Fibroblast of lung (primary cell): ENCODE measurements around the gene CST9.
"Not testable (repeated sequence)": the region's sequence is repeated elsewhere in the genome, so short reads cannot be mapped to it uniquely, and the experiment has no call there.

Experiments used
- CTCF ChIP-seq, 2 donors: IDR thresholded peaks in 1 of 2; conservative IDR thresholded peaks in 1 of 2; 1 replicate in 1 of 2; 2 replicates in 1 of 2; pipeline ENCODE4 v1.5.1; 2011 to 2012; ENCODE audit warnings: low read length in 2 of 2, control low read depth in 1 of 2, inconsistent platforms in 1 of 2, low read depth in 1 of 2, mild to moderate bottlenecking in 1 of 2
- EZH2 ChIP-seq: IDR thresholded peaks from 2 replicates; pipeline ENCODE4 v1.5.1; 2012; ENCODE audit warnings: low read length, control low read depth, mild to moderate bottlenecking; ENCODE audit errors: missing control alignments

- not testable (repeated sequence) for TF ChIP-seq CTCF (conservative IDR thresholded peaks at IDR 0.05 in 1 of 2, IDR thresholded peaks at IDR 0.05 in 1 of 2; ENCODE audit: low read depth in 1 of 2, low read length in 2 of 2); EZH2
These were observed 15.1 kb upstream of the CST9 start for GRCh38 chr20:23620670-23621386.
